Occipital lobe (tissue), 2 donors: Measurements from ENCODE around the gene CDH3. TPM values are rescaled to one million over a fixed set of nuclear protein-coding genes. Genes with fewer than 3 reads are reported as not detected.
"Not testable (repeated sequence)": the region's sequence is repeated elsewhere in the genome, so short reads cannot be mapped to it uniquely, and the experiment has no call there.

ENCODE experiments used
- DNase-seq: peaks from one replicate; lab custom pipeline; 2025; lab: John Stamatoyannopoulos, UW
- total RNA-seq: library from RNA; depleted of rRNA; stranded (reverse); fragments of >200 nt; gene quantifications from one replicate; pipeline ENCODE4 v1.2.3, GENCODE V29; 2014

Gene CDH3
- total RNA-seq, 1 donor from 2014 or later = 7.5 TPM

DNA sequence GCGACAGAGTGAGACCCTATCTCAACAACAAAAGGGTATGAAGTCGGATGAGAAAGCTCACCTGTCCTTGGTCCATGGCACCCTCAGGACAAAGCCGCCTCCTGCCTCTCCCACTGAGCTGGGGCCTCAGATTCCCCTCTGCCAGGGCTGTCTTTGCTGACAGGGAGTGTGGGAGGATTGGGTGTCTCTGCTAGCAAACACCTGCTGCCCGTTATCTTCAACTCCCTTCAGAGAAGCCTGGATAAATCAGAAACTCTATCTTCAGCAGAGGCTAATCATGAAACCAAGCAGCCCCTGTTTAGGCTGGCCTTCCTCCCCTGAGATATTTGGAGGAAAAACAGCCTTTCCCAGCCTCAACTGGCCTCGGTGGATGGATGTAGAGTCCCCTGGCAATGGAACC is 55.7 kb downstream of the CDH3 start:
- DNase-seq = no peak

DNA sequence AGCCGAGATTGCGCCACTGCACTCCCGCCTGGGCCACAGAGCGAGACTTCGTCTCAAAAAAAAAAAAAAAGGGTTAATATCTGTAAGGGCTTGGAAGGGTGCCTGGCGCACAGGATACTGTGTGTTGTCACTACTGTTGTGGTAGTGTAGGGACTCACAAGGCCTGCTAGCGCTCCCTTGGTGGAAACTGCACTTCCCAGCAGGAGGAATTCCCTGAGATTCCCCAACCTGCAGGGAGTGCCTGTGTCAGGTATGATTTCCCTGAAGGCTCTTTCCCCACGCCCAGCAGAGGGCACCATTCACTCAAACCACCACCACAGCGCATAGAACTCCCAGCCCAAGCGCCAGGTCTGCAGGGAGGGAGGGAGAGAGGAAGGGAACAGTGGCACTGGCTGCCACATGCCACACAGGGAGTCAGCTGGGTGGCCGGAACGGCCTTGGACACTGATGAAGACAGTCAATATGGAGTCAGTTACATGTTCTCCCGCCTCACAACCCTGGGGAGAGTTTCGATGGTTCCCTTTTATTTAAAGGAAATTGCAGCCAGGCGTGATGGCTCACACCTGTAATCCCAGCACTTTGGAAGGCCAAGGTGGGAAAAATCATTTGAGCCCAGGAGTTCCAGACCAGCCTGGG is 59.2 kb downstream of the CDH3 start:
- DNase-seq = peak; percentile 59

GRCh38 chr16:68707340-68708152 is 62.4 kb downstream of the CDH3 start:
- DNase-seq = no peak

GRCh38 chr16:68710211-68710610 is 65.1 kb downstream of the CDH3 start:
- no peak for DNase-seq

DNA sequence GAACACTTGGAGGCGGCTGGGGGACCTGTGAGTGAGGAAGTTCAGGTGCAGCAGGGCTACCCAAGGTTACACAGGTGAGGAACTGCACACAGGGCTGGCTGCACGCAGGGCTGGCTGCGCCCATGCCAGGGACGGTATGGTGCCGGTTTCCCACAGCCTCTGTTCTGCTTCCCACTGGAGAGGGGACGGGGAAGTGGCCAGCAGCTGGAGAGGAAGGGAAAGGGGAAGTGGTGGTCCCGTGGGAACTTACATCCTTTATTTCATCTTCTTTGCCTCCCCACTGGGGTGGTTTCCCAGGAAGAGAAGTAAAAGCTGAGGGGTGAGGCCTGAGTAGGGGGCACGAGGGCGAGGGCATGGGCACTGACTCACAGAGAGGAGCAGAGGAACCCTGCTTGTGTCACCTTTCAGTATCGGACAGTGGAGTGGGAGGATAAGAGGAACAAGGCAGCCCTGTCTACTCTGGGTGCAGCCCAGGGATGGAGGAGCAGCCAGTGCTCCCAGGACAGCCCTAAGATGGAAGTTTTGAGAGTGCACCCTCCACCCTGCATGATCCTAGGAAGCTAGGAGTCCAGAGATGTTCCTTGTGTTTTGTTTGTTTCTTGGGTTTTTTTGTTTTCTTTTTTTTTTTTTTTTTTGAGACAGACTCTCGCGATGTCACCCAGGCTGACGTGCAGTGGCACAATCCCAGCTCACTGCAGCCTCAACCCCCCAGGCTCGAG is 66.5 kb downstream of the CDH3 start:
- no peak for DNase-seq

DNA sequence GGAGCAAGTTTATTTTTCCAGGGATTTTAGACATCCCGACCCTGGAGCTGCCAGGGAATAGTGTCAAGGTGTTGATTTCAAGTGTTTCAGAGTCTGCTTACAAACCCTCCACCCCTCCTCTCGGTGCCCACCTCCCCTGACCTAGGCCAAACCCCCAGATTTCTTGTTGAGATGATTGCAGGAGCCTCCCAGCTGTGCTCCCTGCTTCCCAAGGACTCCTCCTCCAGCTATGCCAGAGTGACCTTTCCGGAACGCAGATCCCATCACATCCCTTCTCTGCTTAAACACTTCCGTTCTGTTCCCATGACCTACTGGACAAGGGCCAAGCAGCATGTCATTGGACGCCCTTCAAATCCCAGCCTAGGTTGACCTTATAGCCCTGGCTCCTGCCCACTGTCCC is 68.3 kb downstream of the CDH3 start:
- no peak for DNase-seq

DNA sequence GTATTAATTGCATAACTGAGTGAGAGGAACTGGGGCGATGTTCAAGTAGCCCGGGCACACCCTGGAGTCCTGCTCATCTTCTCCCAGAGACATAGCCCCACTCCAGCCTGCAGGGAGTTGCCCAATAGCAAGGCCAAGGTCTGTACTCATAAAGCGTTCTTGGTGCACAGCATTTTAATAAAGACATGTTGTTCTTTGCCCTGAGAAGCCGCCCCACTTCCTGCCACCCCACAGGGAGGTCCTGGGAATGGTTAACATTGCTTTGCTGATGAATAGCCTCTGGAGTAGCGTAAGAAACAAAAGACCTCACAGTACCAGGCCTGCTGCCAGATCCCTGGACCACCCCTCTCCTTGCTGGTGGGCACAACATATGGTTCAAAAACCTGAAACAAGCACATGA is 70.4 kb downstream of the CDH3 start:
- no peak for DNase-seq

DNA sequence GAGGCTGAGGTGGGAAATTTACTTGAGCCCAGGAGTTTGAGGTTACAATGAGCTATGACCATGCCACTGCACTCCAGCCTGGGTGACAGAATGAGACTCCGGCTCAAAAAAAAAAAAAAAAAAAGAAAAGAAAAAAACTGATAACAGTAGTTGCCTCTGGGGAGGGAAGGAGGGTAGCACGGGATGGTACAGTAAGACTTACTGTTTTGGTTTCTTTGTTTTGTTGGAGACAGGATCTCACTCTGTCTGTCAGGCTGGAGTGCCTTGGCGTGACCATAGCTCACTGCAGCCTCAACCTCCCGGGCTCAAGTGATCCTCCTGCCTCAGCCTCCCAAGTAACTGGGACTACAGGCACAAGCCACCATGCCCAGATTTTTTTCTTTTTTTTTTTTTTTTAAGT is 71.4 kb downstream of the CDH3 start:
- DNase-seq = not testable (repeated sequence)

DNA sequence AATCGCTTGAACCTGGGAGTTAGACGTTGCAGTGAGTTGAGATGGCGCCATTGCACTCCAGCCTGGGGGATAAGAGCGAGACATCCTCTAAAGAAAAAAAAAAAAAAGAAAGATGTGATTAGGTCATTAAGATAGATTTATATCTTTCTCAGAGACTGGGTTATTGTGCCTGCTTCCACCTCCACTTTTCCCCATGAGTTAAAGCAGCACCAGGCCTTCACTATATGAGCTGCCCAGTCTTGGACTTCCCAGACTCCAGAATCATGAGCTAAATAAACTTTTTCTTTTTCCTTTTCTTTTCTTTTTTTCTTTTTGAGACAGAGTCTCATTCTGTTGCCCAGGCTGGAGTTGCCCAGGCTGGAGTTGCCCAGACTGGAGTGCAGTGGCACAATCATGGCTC is 72.6 kb downstream of the CDH3 start:
- no peak for DNase-seq

DNA sequence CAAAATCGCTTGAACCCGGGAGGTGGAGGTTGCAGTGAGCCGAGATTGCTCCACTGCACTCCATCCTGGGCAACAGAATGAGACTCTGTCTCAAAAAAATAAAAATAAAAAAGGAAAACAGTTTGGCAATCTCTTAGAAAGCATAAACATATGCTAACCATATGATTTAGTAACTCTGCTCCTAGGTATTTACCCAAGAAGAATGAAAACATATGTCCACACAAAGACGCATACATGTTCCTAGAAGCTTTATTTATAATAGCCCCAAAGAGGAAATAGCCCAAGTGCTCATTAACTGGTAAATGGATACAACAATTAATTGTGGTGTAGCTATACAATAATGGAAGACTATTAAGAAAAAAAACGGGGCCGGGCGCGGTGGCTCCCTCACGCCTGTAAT is 73.5 kb downstream of the CDH3 start:
- no peak for DNase-seq

DNA sequence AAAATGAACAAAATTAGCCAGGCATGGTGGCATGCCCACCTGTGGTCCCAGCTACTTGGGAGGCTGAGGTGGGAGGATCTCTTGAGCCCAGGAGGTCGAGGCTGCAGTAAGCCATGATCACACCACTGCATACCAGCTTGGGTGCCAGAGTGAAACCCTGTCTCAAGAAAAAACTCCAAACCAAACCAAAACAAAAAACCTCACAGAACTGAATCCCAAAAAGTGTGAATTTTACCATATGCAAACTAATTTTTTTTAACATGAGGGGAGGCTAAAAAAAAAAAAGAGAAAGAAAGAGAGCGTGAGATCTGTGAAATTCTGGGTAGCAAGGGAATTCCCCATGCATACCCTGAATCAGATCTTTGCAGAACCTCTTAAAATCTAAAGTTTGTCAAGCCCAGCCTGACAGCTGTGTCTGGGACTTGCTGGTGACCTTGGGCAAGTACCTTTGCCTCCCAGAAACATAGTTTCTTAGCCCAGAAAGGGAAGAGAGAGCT is 74.9 kb downstream of the CDH3 start:
- no peak for DNase-seq

DNA sequence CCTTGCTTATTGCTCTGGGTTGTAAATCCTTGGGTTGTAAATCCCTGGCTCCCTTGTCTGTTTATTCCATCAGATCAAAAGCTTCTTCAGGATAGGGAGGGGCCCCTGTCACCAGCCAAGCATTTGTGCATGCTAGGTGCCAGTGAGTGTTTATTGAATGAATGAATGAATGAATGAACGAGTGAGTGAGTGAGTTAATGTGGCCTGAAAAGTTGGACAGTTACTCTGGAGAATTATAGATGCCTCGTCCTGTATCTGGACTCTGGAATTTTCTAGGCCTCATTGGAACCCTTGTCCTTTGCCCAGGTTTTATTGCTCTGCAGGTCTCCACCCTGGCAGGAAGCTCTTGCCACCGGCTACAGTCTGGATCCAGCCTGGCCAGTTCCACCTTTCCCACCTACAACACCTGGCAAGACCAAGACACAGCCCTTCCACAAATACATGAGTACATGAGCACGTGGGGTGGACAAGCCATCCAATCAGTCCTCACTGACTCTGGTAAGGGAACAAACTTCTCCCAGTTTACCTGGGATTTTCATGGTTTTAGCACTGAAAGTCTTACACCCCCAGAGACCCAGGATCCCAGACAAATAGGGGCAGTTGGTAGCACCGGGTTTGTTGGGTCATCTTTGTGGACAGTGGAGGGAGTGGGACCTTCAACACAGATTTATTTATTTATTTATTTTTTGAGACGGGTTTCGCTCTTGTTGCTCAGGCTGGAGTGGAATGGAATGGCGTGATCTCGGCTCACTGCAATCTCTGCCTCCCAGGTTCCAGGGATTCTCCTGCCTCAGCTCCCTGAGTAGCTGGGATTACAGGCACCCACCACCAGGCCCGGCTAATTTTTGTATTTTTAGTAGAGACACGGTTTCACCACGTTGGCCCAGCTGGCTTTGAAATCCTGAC is 77.3 kb downstream of the CDH3 start:
- DNase-seq = no peak

GRCh38 chr16:68724797-68725196 is 79.7 kb downstream of the CDH3 start:
- DNase-seq = no peak

- no peak for DNase-seq
Observed at GRCh38 chr16:68728523-68728922, 83.4 kb downstream of the CDH3 start.

DNA sequence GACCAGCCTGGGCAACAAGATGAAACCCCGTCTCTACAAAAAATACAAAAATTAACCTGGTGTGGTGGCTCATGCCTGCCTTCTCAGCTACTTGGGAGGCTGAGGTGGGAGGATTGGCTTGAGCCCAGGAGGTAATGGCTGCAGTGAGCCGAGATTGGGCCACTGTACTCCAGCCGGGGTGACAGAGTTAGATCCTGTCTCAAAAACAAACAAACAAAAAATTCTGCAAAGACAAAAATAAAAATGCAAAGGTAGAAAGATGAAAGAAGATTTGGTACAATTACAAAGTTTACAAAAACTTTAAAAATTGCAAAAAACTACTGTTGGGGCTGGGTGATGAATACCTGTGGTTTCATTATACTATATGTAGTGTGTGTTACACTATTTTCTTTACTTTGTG is 86.5 kb downstream of the CDH3 start:
- no peak for DNase-seq

- DNase-seq = no peak
Observed at GRCh38 chr16:68732042-68732680, 87.1 kb downstream of the CDH3 start.

DNA sequence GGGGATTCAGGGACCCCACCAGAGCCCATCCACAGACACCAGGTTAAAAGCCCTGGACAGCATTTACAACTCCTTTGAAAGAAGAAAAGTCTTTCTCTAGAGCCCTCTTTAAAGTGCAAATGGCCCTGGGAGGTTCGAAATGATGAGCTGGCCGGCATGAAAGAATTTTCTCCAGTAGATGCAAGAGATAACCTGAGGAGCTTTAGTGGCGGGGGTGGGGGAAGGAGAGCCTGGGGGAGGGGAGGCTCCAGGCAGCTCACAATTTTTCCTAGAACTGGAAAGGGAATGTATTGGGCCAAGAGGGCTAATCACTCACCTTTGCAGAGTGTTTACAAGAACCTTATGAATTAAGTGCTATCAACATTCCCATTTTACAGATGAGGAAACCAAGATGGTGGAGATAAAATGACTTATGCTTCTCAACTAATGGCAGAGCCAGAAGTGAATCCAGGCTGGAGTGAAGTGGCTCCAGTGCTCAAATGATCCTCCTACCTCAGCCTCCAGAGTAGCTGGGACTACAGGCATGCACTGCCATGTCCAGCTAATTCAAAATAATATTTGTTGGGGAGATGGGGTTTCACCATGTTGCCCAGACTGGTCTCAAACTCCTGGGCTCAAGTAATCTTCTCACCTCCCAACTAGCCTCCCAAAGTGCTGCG is 87.8 kb downstream of the CDH3 start:
- no peak for DNase-seq

DNA sequence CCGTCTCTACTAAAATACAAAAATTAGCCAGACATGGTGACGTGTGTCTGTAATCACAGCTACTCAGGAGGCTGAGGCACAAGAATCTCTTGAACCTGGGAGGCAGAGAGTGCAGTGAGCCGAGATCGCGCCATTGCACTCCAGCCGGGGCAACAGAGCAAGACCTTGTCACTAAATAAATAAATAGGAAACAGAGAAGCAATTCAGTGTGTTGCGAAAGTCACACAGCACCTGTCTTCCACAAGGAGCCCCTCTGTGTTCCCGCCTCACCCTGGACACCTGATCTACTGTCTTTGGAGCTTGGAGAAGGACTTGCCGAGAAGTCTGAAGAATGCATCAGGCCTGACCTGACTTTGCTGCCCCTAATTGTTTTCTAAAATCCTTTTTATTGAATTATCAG is 88.5 kb downstream of the CDH3 start:
- no peak for DNase-seq

DNA sequence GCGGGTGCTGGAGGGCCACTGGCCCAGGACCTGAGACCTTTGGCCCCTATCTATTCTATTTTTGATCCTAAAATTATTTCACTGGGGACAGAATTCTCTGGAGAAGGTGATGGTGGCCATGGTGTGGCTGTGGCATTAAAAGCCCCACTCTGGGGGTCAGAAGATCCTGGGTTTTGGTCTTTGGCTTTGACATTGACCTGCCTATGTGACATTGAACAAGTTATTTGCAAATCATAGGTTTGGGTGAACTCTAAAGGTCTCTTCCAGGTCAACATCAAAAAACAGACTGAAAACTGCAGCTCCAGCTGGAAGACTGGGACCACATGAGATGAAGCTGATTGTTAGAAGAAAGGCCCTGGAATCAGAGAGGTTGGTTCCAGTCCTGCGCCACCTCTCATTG is 89.7 kb downstream of the CDH3 start:
- DNase-seq = no peak

DNA sequence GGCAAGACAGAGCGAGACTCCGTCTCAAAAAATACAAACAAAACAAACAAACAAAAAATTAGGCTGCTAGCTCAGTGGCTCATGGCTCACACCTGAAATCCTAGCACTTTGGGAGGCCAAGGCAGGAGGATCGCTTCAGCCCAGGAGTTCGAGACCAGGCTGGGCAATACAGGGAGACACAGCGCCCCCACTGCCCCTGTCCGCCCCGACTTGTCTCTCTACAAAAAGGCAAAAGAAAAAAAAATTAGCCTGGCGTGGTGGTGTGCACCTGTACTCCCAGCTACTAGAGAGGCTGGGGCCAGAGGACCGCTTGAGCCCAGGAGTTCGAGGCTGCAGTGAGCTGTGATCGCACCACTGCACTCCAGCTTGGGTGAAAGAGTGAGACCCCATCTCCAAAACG is 91.5 kb downstream of the CDH3 start:
- no peak for DNase-seq
